Measurements from ENCODE around the gene SCOC. TPM values are rescaled to one million over a fixed set of nuclear protein-coding genes. Genes with fewer than 3 reads are reported as not detected.

Gene SCOC
- total and polyA plus RNA-seq, 9 of the 15 experiments (the other 6 are each of a cell fraction or from before 2014, with no cell fraction given) = 16.8 to 110 (median 46.7) TPM

DNA sequence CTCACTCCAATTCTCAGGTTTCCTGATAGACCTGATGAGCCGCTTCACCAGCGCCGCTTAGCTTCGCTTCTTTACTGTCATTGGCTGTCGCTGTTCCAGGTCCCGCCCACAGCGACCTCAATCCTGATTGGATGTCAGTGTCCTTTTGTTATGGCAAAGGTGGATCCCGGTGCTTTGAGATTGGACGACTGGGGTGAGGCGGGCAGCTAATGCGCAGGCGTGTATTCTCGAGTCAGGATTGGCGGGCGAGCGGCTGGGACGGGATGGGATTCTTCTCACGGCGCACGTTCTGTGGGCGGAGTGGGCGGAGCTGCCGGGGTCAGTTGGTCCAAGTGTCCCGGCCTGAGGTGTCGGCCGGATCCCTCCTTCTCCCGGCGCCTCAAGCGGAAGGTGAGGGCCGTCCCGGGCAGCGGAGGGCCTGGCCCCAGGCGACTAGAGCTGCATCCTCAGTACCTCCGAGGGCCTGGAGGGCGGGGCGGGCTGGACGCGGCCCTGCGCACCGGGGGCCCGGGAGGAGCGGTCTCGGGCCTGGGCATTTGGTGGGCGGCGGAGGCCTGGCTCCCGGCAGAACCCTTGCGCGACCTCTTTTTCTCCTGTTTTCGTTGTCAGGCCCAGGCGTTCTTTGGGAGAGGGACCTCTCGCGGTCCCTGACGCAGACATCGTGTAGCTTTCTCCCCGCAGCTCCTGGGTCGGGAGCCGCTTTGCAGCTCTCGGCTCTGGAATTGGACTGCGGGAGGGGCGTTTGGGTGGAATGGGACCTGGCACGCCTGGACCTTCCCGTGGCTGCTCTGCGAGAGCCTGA is at the start of gene SCOC (continued):
- TF ChIP-seq, protein P1, sequence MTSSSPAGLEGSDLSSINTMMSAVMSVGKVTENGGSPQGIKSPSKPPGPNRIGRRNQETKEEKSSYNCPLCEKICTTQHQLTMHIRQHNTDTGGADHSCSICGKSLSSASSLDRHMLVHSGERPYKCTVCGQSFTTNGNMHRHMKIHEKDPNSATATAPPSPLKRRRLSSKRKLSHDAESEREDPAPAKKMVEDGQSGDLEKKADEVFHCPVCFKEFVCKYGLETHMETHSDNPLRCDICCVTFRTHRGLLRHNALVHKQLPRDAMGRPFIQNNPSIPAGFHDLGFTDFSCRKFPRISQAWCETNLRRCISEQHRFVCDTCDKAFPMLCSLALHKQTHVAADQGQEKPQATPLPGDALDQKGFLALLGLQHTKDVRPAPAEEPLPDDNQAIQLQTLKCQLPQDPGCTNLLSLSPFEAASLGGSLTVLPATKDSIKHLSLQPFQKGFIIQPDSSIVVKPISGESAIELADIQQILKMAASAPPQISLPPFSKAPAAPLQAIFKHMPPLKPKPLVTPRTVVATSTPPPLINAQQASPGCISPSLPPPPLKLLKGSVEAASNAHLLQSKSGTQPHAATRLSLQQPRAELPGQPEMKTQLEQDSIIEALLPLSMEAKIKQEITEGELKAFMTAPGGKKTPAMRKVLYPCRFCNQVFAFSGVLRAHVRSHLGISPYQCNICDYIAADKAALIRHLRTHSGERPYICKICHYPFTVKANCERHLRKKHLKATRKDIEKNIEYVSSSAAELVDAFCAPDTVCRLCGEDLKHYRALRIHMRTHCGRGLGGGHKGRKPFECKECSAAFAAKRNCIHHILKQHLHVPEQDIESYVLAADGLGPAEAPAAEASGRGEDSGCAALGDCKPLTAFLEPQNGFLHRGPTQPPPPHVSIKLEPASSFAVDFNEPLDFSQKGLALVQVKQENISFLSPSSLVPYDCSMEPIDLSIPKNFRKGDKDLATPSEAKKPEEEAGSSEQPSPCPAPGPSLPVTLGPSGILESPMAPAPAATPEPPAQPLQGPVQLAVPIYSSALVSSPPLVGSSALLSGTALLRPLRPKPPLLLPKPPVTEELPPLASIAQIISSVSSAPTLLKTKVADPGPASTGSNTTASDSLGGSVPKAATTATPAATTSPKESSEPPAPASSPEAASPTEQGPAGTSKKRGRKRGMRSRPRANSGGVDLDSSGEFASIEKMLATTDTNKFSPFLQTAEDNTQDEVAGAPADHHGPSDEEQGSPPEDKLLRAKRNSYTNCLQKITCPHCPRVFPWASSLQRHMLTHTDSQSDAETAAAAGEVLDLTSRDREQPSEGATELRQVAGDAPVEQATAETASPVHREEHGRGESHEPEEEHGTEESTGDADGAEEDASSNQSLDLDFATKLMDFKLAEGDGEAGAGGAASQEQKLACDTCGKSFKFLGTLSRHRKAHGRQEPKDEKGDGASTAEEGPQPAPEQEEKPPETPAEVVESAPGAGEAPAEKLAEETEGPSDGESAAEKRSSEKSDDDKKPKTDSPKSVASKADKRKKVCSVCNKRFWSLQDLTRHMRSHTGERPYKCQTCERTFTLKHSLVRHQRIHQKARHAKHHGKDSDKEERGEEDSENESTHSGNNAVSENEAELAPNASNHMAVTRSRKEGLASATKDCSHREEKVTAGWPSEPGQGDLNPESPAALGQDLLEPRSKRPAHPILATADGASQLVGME (CRISPR knock-in tag; IDR thresholded peaks at IDR 0.05) = peak; percentile 76; the same call in 1 of the 2 replicates
- TF ChIP-seq FOS (IDR thresholded peaks at IDR 0.05; ENCODE audit: extremely low read depth, insufficient read length) = peak; percentile 83
- TF ChIP-seq TCF7L2 (IDR thresholded peaks at IDR 0.05; ENCODE audit: low read depth, low read length) = no peak
- peak; percentile 48 for TF ChIP-seq CXXC5 (CRISPR knock-in tag; IDR thresholded peaks at IDR 0.05)
- TF ChIP-seq, protein P2, sequence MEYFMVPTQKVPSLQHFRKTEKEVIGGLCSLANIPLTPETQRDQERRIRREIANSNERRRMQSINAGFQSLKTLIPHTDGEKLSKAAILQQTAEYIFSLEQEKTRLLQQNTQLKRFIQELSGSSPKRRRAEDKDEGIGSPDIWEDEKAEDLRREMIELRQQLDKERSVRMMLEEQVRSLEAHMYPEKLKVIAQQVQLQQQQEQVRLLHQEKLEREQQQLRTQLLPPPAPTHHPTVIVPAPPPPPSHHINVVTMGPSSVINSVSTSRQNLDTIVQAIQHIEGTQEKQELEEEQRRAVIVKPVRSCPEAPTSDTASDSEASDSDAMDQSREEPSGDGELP (CRISPR knock-in tag; IDR thresholded peaks at IDR 0.05; ENCODE audit: borderline replicate concordance) = peak; percentile 46; the same call in 1 of the 2 replicates
- TF ChIP-seq MEIS2 (IDR thresholded peaks at IDR 0.05; ENCODE audit: partially characterized antibody) = peak; percentile 60
- peak; percentile 42; the same call in 1 of the 2 replicates for TF ChIP-seq CREB1 (IDR thresholded peaks at IDR 0.05)
- TF ChIP-seq CREB1 (CRISPR knock-in tag; IDR thresholded peaks at IDR 0.05) = 0 out of 2 replicates have a peak, but pooled peaks have one; percentile 18
- peak; percentile 54; the same call in 1 of the 2 replicates for TF ChIP-seq CHD2 (IDR thresholded peaks at IDR 0.05; ENCODE audit: low read depth, low read length)
- no peak for TF ChIP-seq ZNF551 (CRISPR knock-in tag; IDR thresholded peaks at IDR 0.05)
- peak; percentile 56 for TF ChIP-seq PCBP1 (IDR thresholded peaks at IDR 0.05; ENCODE audit: low read depth, low read length, poor library complexity, severe bottlenecking)
- peak; percentile 60; the same call in 1 of the 2 replicates for TF ChIP-seq ATF7 (IDR thresholded peaks at IDR 0.05)
- TF ChIP-seq ZBTB7A (IDR thresholded peaks at IDR 0.05; ENCODE audit: borderline replicate concordance, control insufficient read depth, low read depth, low read length) = no peak
- peak; percentile 52 for TF ChIP-seq SP2 (IDR thresholded peaks at IDR 0.05; ENCODE audit: extremely low read depth, low read depth, low read length, poor library complexity, severe bottlenecking)
- peak; percentile 63 for TF ChIP-seq SUPT5H (IDR thresholded peaks at IDR 0.05)
- TF ChIP-seq, protein P3, sequence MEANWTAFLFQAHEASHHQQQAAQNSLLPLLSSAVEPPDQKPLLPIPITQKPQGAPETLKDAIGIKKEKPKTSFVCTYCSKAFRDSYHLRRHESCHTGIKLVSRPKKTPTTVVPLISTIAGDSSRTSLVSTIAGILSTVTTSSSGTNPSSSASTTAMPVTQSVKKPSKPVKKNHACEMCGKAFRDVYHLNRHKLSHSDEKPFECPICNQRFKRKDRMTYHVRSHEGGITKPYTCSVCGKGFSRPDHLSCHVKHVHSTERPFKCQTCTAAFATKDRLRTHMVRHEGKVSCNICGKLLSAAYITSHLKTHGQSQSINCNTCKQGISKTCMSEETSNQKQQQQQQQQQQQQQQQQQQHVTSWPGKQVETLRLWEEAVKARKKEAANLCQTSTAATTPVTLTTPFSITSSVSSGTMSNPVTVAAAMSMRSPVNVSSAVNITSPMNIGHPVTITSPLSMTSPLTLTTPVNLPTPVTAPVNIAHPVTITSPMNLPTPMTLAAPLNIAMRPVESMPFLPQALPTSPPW (CRISPR knock-in tag; IDR thresholded peaks at IDR 0.05) = peak; percentile 49
- no peak for TF ChIP-seq SAFB2 (IDR thresholded peaks at IDR 0.05; ENCODE audit: borderline replicate concordance, low read depth, low read length, severe bottlenecking)
- TF ChIP-seq RB1 (IDR thresholded peaks at IDR 0.05; ENCODE audit: low read depth) = 0 out of 2 replicates have a peak, but pooled peaks have one; percentile 53
- peak; percentile 37; the same call in 1 of the 2 replicates for TF ChIP-seq MYC (IDR thresholded peaks at IDR 0.05; ENCODE audit: low read depth, low read length)
- no peak for TF ChIP-seq MYC (CRISPR knock-in tag; IDR thresholded peaks at IDR 0.05; ENCODE audit: borderline replicate concordance, low read depth)
